WTC11 (cell line): ENCODE measurements around the gene ST6GALNAC5.

Experiments
- CREM ChIP-seq: sonication (generic); formaldehyde crosslinking; IDR thresholded peaks from 2 replicates; pipeline ENCODE4 v1.8.1; 2022; ENCODE audit warnings: mild to moderate bottlenecking, missing genetic modification reagents, moderate library complexity
- ESRRA ChIP-seq: sonication (generic); formaldehyde crosslinking; IDR thresholded peaks from 2 replicates; pipeline ENCODE4 v1.8.1; 2022; ENCODE audit warnings: mild to moderate bottlenecking, missing genetic modification reagents, borderline replicate concordance
- FOXJ3 ChIP-seq: sonication (generic); formaldehyde crosslinking; IDR thresholded peaks from 2 replicates; pipeline ENCODE4 v1.9.0; 2021; ENCODE audit warnings: missing genetic modification reagents, mild to moderate bottlenecking, borderline replicate concordance
- GABPB1 ChIP-seq: sonication (generic); formaldehyde crosslinking; IDR thresholded peaks from 2 replicates; pipeline ENCODE4 v1.8.1; 2023; ENCODE audit warnings: mild to moderate bottlenecking, missing genetic modification reagents
- NFYB ChIP-seq: sonication (generic); formaldehyde crosslinking; conservative IDR thresholded peaks from 2 replicates; pipeline ENCODE4 v1.8.0; 2022; ENCODE audit warnings: low read depth, missing genetic modification reagents
- TEAD4 ChIP-seq: sonication (generic); formaldehyde crosslinking; IDR thresholded peaks from 2 replicates; pipeline ENCODE4 v1.8.0; 2022; ENCODE audit warnings: mild to moderate bottlenecking, missing genetic modification reagents
- TF ChIP-seq, protein P1 (sequence below): fragments of 200-600 bp; IDR thresholded peaks from 2 replicates; pipeline ENCODE4 v1.8.0; 2022; ENCODE audit warnings: antibody characterized with exemption
- TF ChIP-seq, protein P2 (sequence below): sonication (generic); formaldehyde crosslinking; IDR thresholded peaks from 2 replicates; pipeline ENCODE4 v1.8.1; 2023; ENCODE audit warnings: mild to moderate bottlenecking, moderate library complexity, missing genetic modification reagents
- TF ChIP-seq, protein P3 (sequence below): sonication (generic); formaldehyde crosslinking; IDR thresholded peaks from 2 replicates; pipeline ENCODE4 v1.8.1; 2023; ENCODE audit warnings: mild to moderate bottlenecking, missing genetic modification reagents, moderate library complexity

DNA sequence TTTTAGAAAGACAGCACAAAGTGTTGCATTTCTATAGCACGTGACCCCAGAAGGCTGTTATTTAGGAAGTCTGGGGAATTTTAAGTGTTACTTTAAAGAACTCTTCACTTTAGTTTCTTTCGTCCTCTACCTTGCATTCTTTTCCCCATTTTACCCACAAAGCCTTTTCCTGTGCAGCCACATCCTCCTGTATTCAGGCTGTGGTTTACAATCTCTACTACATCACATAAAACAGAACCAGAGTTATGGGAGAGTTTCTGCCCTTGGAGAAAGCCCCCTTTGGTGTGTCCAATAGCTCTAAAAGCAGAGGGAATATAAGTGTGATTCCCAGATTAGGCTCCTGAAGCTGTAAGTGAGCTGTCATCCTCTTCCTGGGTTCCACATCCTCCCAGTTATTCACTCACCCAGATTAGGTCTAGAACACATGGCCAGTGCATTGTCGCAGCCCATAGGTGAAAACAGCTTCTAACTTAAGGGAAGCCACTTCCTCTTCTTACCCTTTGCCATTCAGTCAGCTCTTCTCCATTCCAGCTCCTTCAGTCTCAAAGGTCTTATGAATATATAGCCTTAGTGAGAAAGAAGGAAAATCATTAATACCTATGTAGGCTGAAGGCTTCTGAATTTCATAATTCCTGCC is 180.8 kb downstream of the ST6GALNAC5 start:
- TF ChIP-seq TEAD4 (CRISPR knock-in tag) = no peak
- TF ChIP-seq, protein P1, sequence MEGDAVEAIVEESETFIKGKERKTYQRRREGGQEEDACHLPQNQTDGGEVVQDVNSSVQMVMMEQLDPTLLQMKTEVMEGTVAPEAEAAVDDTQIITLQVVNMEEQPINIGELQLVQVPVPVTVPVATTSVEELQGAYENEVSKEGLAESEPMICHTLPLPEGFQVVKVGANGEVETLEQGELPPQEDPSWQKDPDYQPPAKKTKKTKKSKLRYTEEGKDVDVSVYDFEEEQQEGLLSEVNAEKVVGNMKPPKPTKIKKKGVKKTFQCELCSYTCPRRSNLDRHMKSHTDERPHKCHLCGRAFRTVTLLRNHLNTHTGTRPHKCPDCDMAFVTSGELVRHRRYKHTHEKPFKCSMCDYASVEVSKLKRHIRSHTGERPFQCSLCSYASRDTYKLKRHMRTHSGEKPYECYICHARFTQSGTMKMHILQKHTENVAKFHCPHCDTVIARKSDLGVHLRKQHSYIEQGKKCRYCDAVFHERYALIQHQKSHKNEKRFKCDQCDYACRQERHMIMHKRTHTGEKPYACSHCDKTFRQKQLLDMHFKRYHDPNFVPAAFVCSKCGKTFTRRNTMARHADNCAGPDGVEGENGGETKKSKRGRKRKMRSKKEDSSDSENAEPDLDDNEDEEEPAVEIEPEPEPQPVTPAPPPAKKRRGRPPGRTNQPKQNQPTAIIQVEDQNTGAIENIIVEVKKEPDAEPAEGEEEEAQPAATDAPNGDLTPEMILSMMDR = no peak
- TF ChIP-seq, protein P2, sequence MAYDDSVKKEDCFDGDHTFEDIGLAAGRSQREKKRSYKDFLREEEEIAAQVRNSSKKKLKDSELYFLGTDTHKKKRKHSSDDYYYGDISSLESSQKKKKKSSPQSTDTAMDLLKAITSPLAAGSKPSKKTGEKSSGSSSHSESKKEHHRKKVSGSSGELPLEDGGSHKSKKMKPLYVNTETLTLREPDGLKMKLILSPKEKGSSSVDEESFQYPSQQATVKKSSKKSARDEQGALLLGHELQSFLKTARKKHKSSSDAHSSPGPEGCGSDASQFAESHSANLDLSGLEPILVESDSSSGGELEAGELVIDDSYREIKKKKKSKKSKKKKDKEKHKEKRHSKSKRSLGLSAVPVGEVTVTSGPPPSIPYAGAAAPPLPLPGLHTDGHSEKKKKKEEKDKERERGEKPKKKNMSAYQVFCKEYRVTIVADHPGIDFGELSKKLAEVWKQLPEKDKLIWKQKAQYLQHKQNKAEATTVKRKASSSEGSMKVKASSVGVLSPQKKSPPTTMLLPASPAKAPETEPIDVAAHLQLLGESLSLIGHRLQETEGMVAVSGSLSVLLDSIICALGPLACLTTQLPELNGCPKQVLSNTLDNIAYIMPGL (CRISPR knock-in tag) = no peak
- no peak for TF ChIP-seq CREM (CRISPR knock-in tag)
- TF ChIP-seq GABPB1 (CRISPR knock-in tag) = no peak
- no peak for TF ChIP-seq ESRRA (CRISPR knock-in tag)
- no peak for TF ChIP-seq NFYB (CRISPR knock-in tag)
- no peak for TF ChIP-seq FOXJ3 (CRISPR knock-in tag)
- TF ChIP-seq, protein P3, sequence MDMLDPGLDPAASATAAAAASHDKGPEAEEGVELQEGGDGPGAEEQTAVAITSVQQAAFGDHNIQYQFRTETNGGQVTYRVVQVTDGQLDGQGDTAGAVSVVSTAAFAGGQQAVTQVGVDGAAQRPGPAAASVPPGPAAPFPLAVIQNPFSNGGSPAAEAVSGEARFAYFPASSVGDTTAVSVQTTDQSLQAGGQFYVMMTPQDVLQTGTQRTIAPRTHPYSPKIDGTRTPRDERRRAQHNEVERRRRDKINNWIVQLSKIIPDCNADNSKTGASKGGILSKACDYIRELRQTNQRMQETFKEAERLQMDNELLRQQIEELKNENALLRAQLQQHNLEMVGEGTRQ = no peak
